Esophagus squamous epithelium (tissue), 5 donors: ENCODE data around the gene CDON. TPM values are rescaled to one million over a fixed set of nuclear protein-coding genes. Genes with fewer than 3 reads are reported as not detected.
A peak's percentile ranks its signal among the peaks of the same experiment; 100 is the strongest.

Experiments used
- DNase-seq: peaks from one replicate; lab custom pipeline; 2025; lab: John Stamatoyannopoulos, UW
- H3K27ac ChIP-seq, 4 donors: fragments of 200-600 bp; sonication (generic); one replicate each; pipeline ENCODE4 v1.5.1; 2016 to 2019; ENCODE audit warnings: mild to moderate bottlenecking in 1 of 4
- H3K27me3 ChIP-seq, 4 donors: fragments of 200-600 bp; sonication (generic); 1 replicate in 3 of 4; 2 replicates in 1 of 4; pipeline versions ENCODE4 v1.5.1 to v1.6.0; 2017 to 2021; ENCODE audit warnings: antibody characterized with exemption in 1 of 4
- H3K36me3 ChIP-seq, 3 donors: fragments of 200-600 bp; sonication (generic); one replicate each; pipeline ENCODE4 v1.5.1; 2016 to 2019
- H3K4me1 ChIP-seq, 3 donors: fragments of 200-600 bp; sonication (generic); one replicate each; pipeline ENCODE4 v1.5.1; 2017 to 2019
- H3K4me3 ChIP-seq, 4 donors: fragments of 200-600 bp; sonication (generic); 1 replicate in 3 of 4; 2 replicates in 1 of 4; pipeline ENCODE4 v1.5.1; 2016 to 2019; ENCODE audit warnings: mild to moderate bottlenecking in 2 of 4, moderate library complexity in 1 of 4
- H3K9me3 ChIP-seq, 3 donors: fragments of 200-600 bp; sonication (generic); one replicate each; pipeline ENCODE4 v1.5.1; 2016 to 2019
- POLR2A ChIP-seq, 4 donors: fragments of 450-650 bp; IDR thresholded peaks; one replicate each; pipeline ENCODE4 v1.6.1; 2017; ENCODE audit warnings: antibody characterized with exemption in 4 of 4, mild to moderate bottlenecking in 4 of 4, moderate library complexity in 3 of 4
- WGBS, 2 donors: methylation state at CpG; one replicate each; pipeline ENCODE4 v1.1.5; 2018; 5-methylcytosine and 5-hydroxymethylcytosine counted together
- intact Hi-C: fragments of 100-400 bp; cut with DNase I; formaldehyde crosslinking; loops from one replicate; pipeline ENCODE4 v1.15.0; 2022
- total RNA-seq, 4 donors: library from RNA; depleted of rRNA; stranded (reverse); fragments of >200 nt; gene quantifications; one replicate each; pipeline ENCODE4 v1.1.0, GENCODE V29; 2016
- TF ChIP-seq, protein P1 (sequence below), 6 experiments: fragments of 450-650 bp in 4 of 6; fragments of 200-600 bp in 2 of 6; sonication (generic) in 2 of 6; IDR thresholded peaks; one replicate each; pipeline ENCODE4 v1.5.1; 2016 to 2019; ENCODE audit warnings: antibody characterized with exemption in 6 of 6, mild to moderate bottlenecking in 4 of 6, moderate library complexity in 4 of 6
- donor health status: DM: yes; HTN: yes; CAD: no.

The CDON gene
- total RNA-seq, 4 donors from 2014 or later: 2.5 to 5.5 (median 3.4) TPM

DNA sequence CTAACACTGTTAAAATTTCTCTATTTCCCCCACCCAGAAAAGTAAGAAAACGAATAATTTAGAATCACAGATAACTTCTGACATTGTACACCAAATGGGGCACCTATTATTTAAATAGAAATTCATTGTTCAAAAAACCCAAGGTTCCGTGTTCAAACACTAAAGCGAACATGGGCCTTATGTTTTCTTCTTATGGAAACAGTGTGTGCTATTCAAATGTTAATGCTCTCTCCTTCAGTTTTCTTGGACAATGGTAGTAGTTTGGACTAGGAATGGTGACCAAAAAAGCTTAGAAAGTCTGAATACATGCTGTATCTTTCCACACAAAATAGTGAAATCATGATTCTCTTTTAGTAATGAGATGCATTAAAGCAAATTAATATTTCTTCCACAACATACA, 83.2 kb downstream of the CDON start:
- 85 to 90% methylated on average over 3 of the region's 3 CpGs for WGBS, 2 donors
- H3K27me3 ChIP-seq: no peaks in the 10 kb centered on the region
- no peak for TF ChIP-seq POLR2A (IDR thresholded peaks at IDR 0.05)
- TF ChIP-seq, protein P1, sequence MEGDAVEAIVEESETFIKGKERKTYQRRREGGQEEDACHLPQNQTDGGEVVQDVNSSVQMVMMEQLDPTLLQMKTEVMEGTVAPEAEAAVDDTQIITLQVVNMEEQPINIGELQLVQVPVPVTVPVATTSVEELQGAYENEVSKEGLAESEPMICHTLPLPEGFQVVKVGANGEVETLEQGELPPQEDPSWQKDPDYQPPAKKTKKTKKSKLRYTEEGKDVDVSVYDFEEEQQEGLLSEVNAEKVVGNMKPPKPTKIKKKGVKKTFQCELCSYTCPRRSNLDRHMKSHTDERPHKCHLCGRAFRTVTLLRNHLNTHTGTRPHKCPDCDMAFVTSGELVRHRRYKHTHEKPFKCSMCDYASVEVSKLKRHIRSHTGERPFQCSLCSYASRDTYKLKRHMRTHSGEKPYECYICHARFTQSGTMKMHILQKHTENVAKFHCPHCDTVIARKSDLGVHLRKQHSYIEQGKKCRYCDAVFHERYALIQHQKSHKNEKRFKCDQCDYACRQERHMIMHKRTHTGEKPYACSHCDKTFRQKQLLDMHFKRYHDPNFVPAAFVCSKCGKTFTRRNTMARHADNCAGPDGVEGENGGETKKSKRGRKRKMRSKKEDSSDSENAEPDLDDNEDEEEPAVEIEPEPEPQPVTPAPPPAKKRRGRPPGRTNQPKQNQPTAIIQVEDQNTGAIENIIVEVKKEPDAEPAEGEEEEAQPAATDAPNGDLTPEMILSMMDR (IDR thresholded peaks at IDR 0.05): no peak
- no peak overlapping the region for H3K4me3 ChIP-seq
- H3K4me1 ChIP-seq: peaks cover 0 to 8% (median 0%) of the 10 kb centered on the region in 3 donors
- H3K36me3 ChIP-seq: peaks cover 0 to 5% (median 0%) of the 10 kb centered on the region in 3 donors
- H3K9me3 ChIP-seq: no peaks in the 10 kb centered on the region
- no peak for DNase-seq
- H3K27ac ChIP-seq: no peak overlapping the region
- intact Hi-C loops: no loop called here

DNA sequence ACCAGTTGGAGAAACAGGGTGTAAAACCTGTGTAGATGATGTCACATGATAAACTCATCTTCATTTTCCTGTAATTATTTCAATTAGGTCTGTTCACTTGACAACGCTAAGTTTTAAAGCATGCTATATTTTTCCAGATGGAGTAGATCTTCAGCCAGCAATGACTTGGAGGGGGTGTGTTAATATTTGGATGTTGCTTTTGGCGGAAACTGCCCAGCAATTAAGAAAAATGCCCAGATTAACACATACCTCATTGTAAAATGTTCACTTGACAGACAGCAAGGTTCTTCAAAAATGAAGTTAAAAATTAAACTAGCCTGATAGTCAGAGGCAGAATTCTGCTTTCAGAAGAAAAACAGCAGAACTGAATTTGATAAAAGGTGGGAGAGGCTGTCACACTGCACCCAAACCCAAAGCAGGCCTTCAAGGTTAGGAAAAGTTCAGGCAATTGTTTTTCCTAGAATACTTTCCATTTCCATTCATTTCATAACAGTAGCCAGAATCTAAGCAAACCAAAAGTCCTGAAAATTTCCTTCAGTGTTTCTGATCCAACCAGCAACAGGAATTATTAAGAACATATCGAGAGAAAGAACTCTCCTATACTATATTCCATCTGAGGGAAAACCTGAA, 83.8 kb downstream of the CDON start:
- Histone ChIP-seq H3K4me3 (no peak overlapping the region), H3K4me1 (peaks cover 0 to 8% (median 0%) of the 10 kb centered on the region in 3 donors), H3K36me3 (peaks cover 0 to 5% (median 0%) of the 10 kb centered on the region in 3 donors), H3K27me3 (no peaks in the 10 kb centered on the region), H3K9me3 (no peaks in the 10 kb centered on the region), H3K27ac (no peak overlapping the region)
- TF ChIP-seq POLR2A (IDR thresholded peaks at IDR 0.05): no peak
- TF ChIP-seq, protein P1 (IDR thresholded peaks at IDR 0.05): no peak
- intact Hi-C loops: no loop called here
- no peak for DNase-seq
- 75 to 84% methylated on average over 3 of the region's 3 CpGs for WGBS, 2 donors

DNA sequence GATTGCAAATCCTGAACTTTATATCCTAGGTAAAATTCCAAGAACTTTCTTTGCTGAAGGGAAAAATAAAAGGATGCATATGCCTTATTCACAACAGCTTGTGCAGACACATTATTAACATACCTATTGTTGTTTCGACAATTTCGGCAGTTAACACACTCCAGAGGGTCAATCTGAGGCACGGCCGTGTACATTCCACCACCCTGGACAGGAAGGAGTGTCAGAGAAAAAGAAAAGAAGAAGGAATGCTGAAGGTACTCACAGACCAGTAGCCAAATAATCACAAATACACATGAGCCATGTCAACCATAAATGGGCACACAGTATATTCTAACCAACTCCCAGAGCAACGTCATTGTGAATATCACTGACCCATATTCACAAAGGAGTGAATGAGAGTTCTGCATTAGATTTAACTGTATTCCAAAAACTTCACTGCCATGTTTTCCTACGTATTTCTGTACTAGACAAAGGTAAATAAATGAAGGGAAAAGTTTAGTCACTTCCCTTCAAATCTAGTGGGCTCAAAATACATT, 84.4 kb downstream of the CDON start:
- Histone ChIP-seq H3K27me3 (no peaks in the 10 kb centered on the region), H3K27ac (no peak overlapping the region), H3K4me1 (peaks cover 0 to 8% (median 0%) of the 10 kb centered on the region in 3 donors), H3K4me3 (no peak overlapping the region), H3K9me3 (no peaks in the 10 kb centered on the region), H3K36me3 (peaks cover 0 to 1% (median 0%) of the 10 kb centered on the region in 3 donors)
- 60 to 73% methylated on average over 6 of the region's 6 CpGs for WGBS, 2 donors
- intact Hi-C loops: no loop called here
- no peak for TF ChIP-seq POLR2A (IDR thresholded peaks at IDR 0.05)
- TF ChIP-seq, protein P1 (IDR thresholded peaks at IDR 0.05): no peak
- DNase-seq: no peak

DNA sequence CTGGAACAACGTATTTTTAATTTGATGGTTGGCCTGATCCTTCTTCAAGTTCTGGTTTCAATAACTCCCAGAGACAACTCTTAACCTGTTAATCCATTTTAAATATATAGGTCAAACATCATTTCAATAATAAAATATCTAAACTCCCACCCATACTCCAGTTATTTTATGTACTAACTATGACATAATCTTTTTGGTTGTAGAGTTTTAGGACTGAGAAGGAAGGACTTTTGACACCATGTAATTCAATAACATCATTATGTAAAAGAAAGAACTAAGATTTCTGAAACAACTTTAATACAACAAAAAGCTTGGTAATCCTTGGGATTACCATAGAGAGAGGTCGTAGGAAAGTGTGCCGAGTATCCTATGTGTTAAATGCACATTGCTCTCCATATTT, 85.3 kb downstream of the CDON start:
- Histone ChIP-seq H3K27ac (no peak overlapping the region), H3K4me1 (peaks cover 0 to 8% (median 0%) of the 10 kb centered on the region in 3 donors), H3K36me3 (no peaks in the 10 kb centered on the region), H3K27me3 (no peaks in the 10 kb centered on the region), H3K4me3 (no peak overlapping the region), H3K9me3 (no peaks in the 10 kb centered on the region)
- DNase-seq: no peak
- TF ChIP-seq, protein P1 (IDR thresholded peaks at IDR 0.05): no peak
- no peak for TF ChIP-seq POLR2A (IDR thresholded peaks at IDR 0.05)
- intact Hi-C loops: no loop called here
- WGBS, 2 donors: 74 to 76% methylated on average over 3 of the region's 3 CpGs

DNA sequence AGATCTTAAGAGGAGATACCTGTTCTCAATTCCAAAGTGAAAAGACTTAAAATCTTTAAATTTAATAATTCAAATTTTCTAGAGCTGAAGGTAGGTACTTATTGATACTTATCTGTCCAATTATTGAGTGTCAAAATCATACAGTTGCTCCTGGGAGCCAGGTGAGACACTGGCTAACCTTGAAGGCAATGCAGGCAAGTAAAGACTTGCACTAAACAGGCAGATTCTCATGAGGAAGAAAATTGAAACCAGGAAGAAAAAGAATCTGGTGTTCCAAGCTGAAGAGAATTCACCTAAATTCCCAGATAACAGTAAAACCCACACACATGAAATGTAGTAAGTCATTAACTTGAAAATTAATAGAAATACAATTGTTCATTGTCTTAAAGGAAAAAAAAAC, 86.5 kb downstream of the CDON start:
- Histone ChIP-seq H3K36me3 (no peaks in the 10 kb centered on the region), H3K27me3 (no peaks in the 10 kb centered on the region), H3K27ac (peak overlapping the region in 2 of 4 donors; percentile 1 to 7), H3K4me1 (peaks cover 0 to 8% (median 0%) of the 10 kb centered on the region in 3 donors), H3K4me3 (no peak overlapping the region), H3K9me3 (no peaks in the 10 kb centered on the region)
- DNase-seq: no peak
- intact Hi-C loops: no loop called here
- TF ChIP-seq, protein P1 (IDR thresholded peaks at IDR 0.05): no peak
- no peak for TF ChIP-seq POLR2A (IDR thresholded peaks at IDR 0.05)
